Lung (tissue), 12 donors: ENCODE measurements around the gene CEP20. TPM values are rescaled to one million over a fixed set of nuclear protein-coding genes. Genes with fewer than 3 reads are reported as not detected.

ENCODE experiments used
- ATAC-seq: fragments of 200-7000 bp; cut with Tn5 transposase; one replicate; pipeline ENCODE4 v1.9.1; 2020; ENCODE audit warnings: moderate number of reproducible peaks; ENCODE audit not compliant: insufficient read depth, low FRiP score
- DNase-seq, 3 donors: peaks; one replicate each; pipeline ENCODE4 v3.0.0-alpha.2; 2013 to 2017
- H3K27ac ChIP-seq, 2 donors: one replicate each; pipeline ENCODE4 v1.5.1; 2013; ENCODE audit warnings: mild to moderate bottlenecking in 2 of 2, moderate library complexity in 2 of 2, control low read depth in 1 of 2, inconsistent platforms in 1 of 2, low read depth in 1 of 2, low read length in 1 of 2
- H3K27me3 ChIP-seq, 3 donors: one replicate each; pipeline ENCODE4 v1.5.1; 2013; ENCODE audit warnings: low read length in 2 of 3; ENCODE audit not compliant: control insufficient read depth in 3 of 3, insufficient read depth in 3 of 3
- H3K36me3 ChIP-seq, 4 donors: one replicate each; pipeline ENCODE4 v1.5.1; 2013; ENCODE audit warnings: low read length in 4 of 4, mild to moderate bottlenecking in 1 of 4, moderate library complexity in 1 of 4; ENCODE audit not compliant: control insufficient read depth in 4 of 4, insufficient read depth in 4 of 4
- H3K4me1 ChIP-seq, 5 donors: one replicate each; pipeline ENCODE4 v1.5.1; 2013; ENCODE audit warnings: low read length in 5 of 5, mild to moderate bottlenecking in 2 of 5, moderate library complexity in 1 of 5; ENCODE audit not compliant: control insufficient read depth in 5 of 5, insufficient read depth in 5 of 5
- H3K4me3 ChIP-seq: one replicate; pipeline ENCODE4 v1.5.1; 2013; ENCODE audit warnings: mild to moderate bottlenecking, control low read depth, moderate library complexity
- H3K9ac ChIP-seq, 2 donors: one replicate each; pipeline ENCODE4 v1.5.1; 2013; ENCODE audit warnings: low read length in 2 of 2, control low read depth in 1 of 2; ENCODE audit not compliant: insufficient read depth in 1 of 2
- H3K9me3 ChIP-seq, 4 donors: one replicate each; pipeline ENCODE4 v1.5.1; 2013; ENCODE audit warnings: low read length in 3 of 4, mild to moderate bottlenecking in 1 of 4, moderate library complexity in 1 of 4; ENCODE audit not compliant: control insufficient read depth in 4 of 4, insufficient read depth in 3 of 4
- CTCF ChIP-seq: IDR thresholded peaks from 2 replicates; pipeline ENCODE4 v1.5.1; 2012; ENCODE audit warnings: mild to moderate bottlenecking; ENCODE audit errors: control extremely low read depth, extremely low read depth
- WGBS, 2 donors: extraction: QIAGEN DNeasy Blood & Tissue Kit; methylation state at CpG; one replicate each; pipeline ENCODE4 v1.1.7; 2013; 5-methylcytosine and 5-hydroxymethylcytosine counted together
- polyA plus RNA-seq, 2 donors: library from polyadenylated mRNA; stranded (reverse); fragments of 200-250 nt; gene quantifications; one replicate each; pipeline ENCODE4 v1.2.1, GENCODE V29; 2013
- total RNA-seq, 2 donors: library from RNA; depleted of rRNA in 1 of 2; stranded (reverse); fragments of >200 nt in 1 of 2; gene quantifications; one replicate each; pipeline ENCODE4 v1.2.1, GENCODE V29; 2014 to 2021
- donor health status: control.
- donor health status: control.
- donor health status: Bipolar disorder and iron deficiency.
- donor health status: healthy.
- donor health status: DM: yes; HTN: yes; CAD: no.

The CEP20 gene
- total and polyA plus RNA-seq, 4 donors, result 19.0 to 38.5 (median 23.8) TPM

GRCh38 chr16:15837761-15838160 lies 50.6 kb downstream of the CEP20 start:
- no peaks in the 10 kb centered on the region for H3K9me3 ChIP-seq
- no peak overlapping the region for H3K9ac ChIP-seq
- ATAC-seq (no peak), DNase-seq (no peak)
- no peaks in the 10 kb centered on the region for H3K36me3 ChIP-seq
- WGBS, 2 donors, result 95 to 96% methylated on average over 11 of the region's 11 CpGs
- H3K27me3 ChIP-seq, result peaks cover 0 to 4% (median 0%) of the 10 kb centered on the region in 3 donors
- no peak overlapping the region for H3K27ac ChIP-seq
- no peak overlapping the region for H3K4me3 ChIP-seq
- no peak for TF ChIP-seq CTCF
- peaks cover 0 to 7% (median 0%) of the 10 kb centered on the region in 5 donors for H3K4me1 ChIP-seq

- no peak for ATAC-seq
Measured at GRCh38 chr16:15836965-15837611, 51.3 kb downstream of the CEP20 start.

GRCh38 chr16:15836074-15836473 lies 52.3 kb downstream of the CEP20 start:
- DNase-seq (no peak), ATAC-seq (no peak)
- Histone ChIP-seq H3K27me3 (peaks cover 0 to 4% (median 0%) of the 10 kb centered on the region in 3 donors), H3K4me3 (no peak overlapping the region), H3K36me3 (no peaks in the 10 kb centered on the region), H3K9me3 (no peaks in the 10 kb centered on the region), H3K4me1 (peaks cover 0 to 7% (median 0%) of the 10 kb centered on the region in 5 donors), H3K9ac (no peak overlapping the region), H3K27ac (no peak overlapping the region)
- TF ChIP-seq CTCF, result no peak
- 86 to 93% methylated on average over 6 of the region's 6 CpGs for WGBS, 2 donors

More at GRCh38 chr16:15836965-15837611, 51.3 kb downstream of the CEP20 start:
- H3K4me1 ChIP-seq, result peaks cover 0 to 7% (median 0%) of the 10 kb centered on the region in 5 donors
- no peak overlapping the region for H3K9ac ChIP-seq
- no peak overlapping the region for H3K4me3 ChIP-seq
- peaks cover 0 to 4% (median 0%) of the 10 kb centered on the region in 3 donors for H3K27me3 ChIP-seq
- H3K27ac ChIP-seq, result no peak overlapping the region
- TF ChIP-seq CTCF, result no peak
- H3K36me3 ChIP-seq, result no peaks in the 10 kb centered on the region
- 84 to 89% methylated on average over 10 of the region's 10 CpGs for WGBS, 2 donors
- H3K9me3 ChIP-seq, result no peaks in the 10 kb centered on the region
- DNase-seq, result no peak
